Measurements from ENCODE around the gene COPS4. TPM values are rescaled to one million over a fixed set of nuclear protein-coding genes. Genes with fewer than 3 reads are reported as not detected.
"Not testable (repeated sequence)": the region's sequence is repeated elsewhere in the genome, so short reads cannot be mapped to it uniquely, and the experiment has no call there.

COPS4 gene
- total and polyA plus RNA-seq, 9 donors = 54.1 to 69.1 (median 61.3) TPM

DNA sequence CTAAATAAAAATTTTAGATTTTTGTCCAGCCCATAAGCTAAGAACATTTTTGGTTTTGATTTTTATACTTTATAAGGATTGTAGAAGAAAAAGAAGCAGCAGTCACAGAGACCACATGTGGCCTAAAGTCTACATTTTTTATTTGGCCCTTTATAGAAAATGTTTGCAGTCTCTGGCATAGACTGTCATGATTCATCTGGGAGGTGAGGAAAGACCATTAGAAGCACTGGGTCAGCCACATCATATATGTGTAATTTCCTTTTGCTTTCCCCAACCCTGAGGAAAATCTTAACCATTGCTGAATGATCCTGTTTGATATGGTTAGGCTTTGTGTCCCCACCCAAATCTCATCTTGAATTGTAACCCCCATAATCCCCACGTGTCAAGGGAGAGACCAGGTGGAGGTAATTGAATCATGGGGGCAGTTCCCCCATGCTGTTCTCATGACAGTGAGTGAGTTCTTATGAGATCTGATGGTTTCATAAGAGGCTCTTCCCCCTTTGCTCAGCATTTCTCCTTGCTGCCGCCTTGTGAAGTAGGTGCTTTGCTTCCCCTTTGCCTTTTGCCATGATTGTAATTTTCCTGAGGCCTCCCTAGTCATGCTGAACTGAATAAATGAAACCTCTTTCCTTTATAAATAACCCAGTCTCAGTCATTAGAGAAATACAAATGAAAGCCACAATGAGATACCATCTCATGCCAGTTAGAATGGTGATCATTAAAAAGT is 12.1 kb upstream of the COPS4 start:
- peaks cover 8% of the 10 kb centered on the region for H3K9me3 ChIP-seq (replicated peaks; ENCODE audit: control insufficient read depth, low read depth, low read length)
- no CpG with 5 or more reads among the region's 2 CpGs for WGBS (ENCODE audit: insufficient coverage)
- DNase-seq = no peak
- H3K27me3 ChIP-seq (ENCODE audit: control insufficient read depth, insufficient read depth, low read length) = no peaks in the 10 kb centered on the region
- no peak overlapping the region for H3K27ac ChIP-seq (ENCODE audit: low read length)
- no peaks in the 10 kb centered on the region for H3K36me3 ChIP-seq (ENCODE audit: control insufficient read depth, insufficient read depth, low read length)
- H3K4me3 ChIP-seq (ENCODE audit: low read length) = no peak overlapping the region
- H3K4me1 ChIP-seq (ENCODE audit: control insufficient read depth, insufficient read depth, low read length) = no peaks in the 10 kb centered on the region

DNA sequence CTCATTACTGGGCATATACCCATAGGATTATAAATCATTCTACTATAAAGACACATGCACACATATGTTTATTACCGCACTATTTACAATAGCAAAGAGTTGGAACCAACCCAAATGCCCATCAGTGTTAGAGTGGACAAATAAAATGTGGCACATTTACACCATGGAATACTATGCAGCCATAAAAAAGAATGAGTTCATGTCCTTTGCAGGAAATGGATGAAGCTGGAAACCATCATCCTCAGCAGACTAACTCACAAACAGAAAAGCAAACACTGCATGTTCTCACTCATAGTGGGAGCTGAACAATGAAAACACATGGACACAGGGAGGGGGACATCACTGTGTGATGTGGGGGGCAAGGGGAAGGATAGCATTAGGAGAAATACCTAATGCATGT is 11.4 kb upstream of the COPS4 start:
- not testable (repeated sequence) for H3K9me3 ChIP-seq (replicated peaks; ENCODE audit: control insufficient read depth, low read depth, low read length); H3K36me3 ChIP-seq (ENCODE audit: control insufficient read depth, insufficient read depth, low read length); H3K4me1 ChIP-seq (ENCODE audit: control insufficient read depth, insufficient read depth, low read length); DNase-seq; H3K27ac ChIP-seq (ENCODE audit: low read length); H3K27me3 ChIP-seq (ENCODE audit: control insufficient read depth, insufficient read depth, low read length); H3K4me3 ChIP-seq (ENCODE audit: low read length)
- no CpG with 5 or more reads among the region's 1 CpG for WGBS (ENCODE audit: insufficient coverage)

DNA sequence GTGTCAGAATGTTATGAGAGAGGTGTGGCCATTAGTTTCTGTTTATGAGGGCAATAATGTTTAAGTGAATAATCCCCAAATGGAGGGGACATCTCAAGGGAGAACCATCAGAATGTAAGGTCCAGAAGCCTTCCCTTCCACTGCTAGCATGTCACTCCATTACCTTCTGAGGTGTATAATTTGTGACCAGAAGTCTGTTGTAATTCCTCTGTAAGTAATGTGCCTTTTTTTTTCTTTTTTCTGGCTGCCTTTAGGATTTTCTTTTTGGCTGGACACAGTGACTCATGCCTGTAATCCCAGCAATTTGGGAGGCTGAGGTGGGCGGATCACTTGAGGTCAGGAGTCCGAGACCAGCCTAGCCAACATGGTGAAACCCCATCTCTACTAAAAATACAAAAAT is 10.8 kb upstream of the COPS4 start:
- H3K4me1 ChIP-seq (ENCODE audit: control insufficient read depth, insufficient read depth, low read length) = no peaks in the 10 kb centered on the region
- H3K9me3 ChIP-seq (replicated peaks; ENCODE audit: control insufficient read depth, low read depth, low read length) = peaks cover 8% of the 10 kb centered on the region
- no peaks in the 10 kb centered on the region for H3K36me3 ChIP-seq (ENCODE audit: control insufficient read depth, insufficient read depth, low read length)
- no peak overlapping the region for H3K4me3 ChIP-seq (ENCODE audit: low read length)
- no peaks in the 10 kb centered on the region for H3K27me3 ChIP-seq (ENCODE audit: control insufficient read depth, insufficient read depth, low read length)
- WGBS (ENCODE audit: insufficient coverage) = no CpG with 5 or more reads among the region's 2 CpGs
- DNase-seq = no peak
- no peak overlapping the region for H3K27ac ChIP-seq (ENCODE audit: low read length)

DNA sequence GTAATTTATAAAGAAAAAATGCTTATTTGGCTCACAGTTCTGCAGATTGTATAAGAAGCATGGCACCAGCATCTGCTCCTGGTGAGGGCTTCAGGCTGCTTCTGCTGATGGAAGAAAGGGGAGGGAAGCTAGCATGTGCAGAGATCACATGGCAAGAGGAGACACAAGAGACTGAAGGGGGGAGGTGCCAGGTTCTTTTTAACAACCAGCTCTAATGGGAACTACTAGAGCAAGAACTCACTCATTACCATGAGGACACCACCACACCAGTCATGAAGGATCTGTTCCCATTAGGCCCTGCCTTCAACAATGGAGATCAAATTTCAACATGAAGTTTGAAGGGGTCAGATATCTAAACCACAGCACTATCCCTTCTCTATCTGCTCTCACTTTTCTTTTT is 9.4 kb upstream of the COPS4 start:
- Histone ChIP-seq H3K9me3 (replicated peaks; ENCODE audit: control insufficient read depth, low read depth, low read length) (peaks cover 8% of the 10 kb centered on the region), H3K27me3 (ENCODE audit: control insufficient read depth, insufficient read depth, low read length) (no peaks in the 10 kb centered on the region), H3K4me1 (ENCODE audit: control insufficient read depth, insufficient read depth, low read length) (no peaks in the 10 kb centered on the region), H3K27ac (ENCODE audit: low read length) (no peak overlapping the region), H3K4me3 (ENCODE audit: low read length) (no peak overlapping the region), H3K36me3 (ENCODE audit: control insufficient read depth, insufficient read depth, low read length) (no peaks in the 10 kb centered on the region)
- no peak for DNase-seq

DNA sequence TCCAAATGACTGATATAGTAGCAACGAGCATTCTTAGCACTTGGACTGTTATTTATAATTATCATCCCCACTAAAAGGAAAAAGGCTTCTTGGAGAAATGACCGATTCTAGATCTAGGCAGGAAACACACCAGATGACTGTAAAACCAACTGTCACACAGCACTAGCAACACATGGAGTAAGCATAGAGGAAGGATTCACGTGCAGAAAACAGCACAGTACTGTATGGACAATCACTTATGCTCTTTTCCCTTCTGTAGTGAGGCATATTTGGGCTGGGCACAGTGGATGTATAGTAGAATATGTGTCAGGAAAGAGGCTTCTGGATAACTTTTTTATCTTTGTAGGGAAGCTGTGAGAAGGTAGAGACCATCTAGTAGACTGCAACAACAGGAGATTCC is 6.0 kb upstream of the COPS4 start:
- WGBS (ENCODE audit: insufficient coverage) = no CpG with 5 or more reads among the region's 3 CpGs
- no peaks in the 10 kb centered on the region for H3K4me1 ChIP-seq (ENCODE audit: control insufficient read depth, insufficient read depth, low read length)
- DNase-seq = no peak

DNA sequence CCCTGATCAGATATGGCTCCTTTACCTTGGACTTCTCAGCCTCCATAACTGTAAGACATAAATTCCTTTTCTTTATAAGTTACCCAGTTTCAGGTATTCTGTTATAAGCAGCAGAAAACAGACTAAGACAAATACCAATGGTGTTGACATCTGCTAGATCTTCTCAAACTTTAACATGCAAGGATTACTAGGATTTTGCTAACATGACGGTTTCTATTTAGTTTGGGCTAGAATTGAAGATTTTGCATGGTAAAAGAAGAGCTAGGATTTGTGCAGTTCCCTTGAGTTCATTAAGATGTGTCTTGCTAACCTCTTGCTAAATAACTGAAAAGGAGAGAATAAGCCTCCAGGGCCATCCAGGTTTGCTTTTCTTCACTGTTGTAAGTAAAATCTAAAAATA is 5.3 kb upstream of the COPS4 start:
- Histone ChIP-seq H3K27me3 (ENCODE audit: control insufficient read depth, insufficient read depth, low read length) (no peaks in the 10 kb centered on the region), H3K4me3 (ENCODE audit: low read length) (no peak overlapping the region), H3K27ac (ENCODE audit: low read length) (no peak overlapping the region), H3K9me3 (replicated peaks; ENCODE audit: control insufficient read depth, low read depth, low read length) (peaks cover 8% of the 10 kb centered on the region), H3K4me1 (ENCODE audit: control insufficient read depth, insufficient read depth, low read length) (no peaks in the 10 kb centered on the region), H3K36me3 (ENCODE audit: control insufficient read depth, insufficient read depth, low read length) (no peaks in the 10 kb centered on the region)
- no peak for DNase-seq
- WGBS (ENCODE audit: insufficient coverage) = no CpG with 5 or more reads among the region's 1 CpG

More for the DNA sequence above, 6.0 kb upstream of the COPS4 start:
- H3K27me3 ChIP-seq (ENCODE audit: control insufficient read depth, insufficient read depth, low read length) = no peaks in the 10 kb centered on the region
- H3K36me3 ChIP-seq (ENCODE audit: control insufficient read depth, insufficient read depth, low read length) = no peaks in the 10 kb centered on the region
- no peak overlapping the region for H3K27ac ChIP-seq (ENCODE audit: low read length)
- H3K9me3 ChIP-seq (replicated peaks; ENCODE audit: control insufficient read depth, low read depth, low read length) = peaks cover 8% of the 10 kb centered on the region
- H3K4me3 ChIP-seq (ENCODE audit: low read length) = no peak overlapping the region

DNA sequence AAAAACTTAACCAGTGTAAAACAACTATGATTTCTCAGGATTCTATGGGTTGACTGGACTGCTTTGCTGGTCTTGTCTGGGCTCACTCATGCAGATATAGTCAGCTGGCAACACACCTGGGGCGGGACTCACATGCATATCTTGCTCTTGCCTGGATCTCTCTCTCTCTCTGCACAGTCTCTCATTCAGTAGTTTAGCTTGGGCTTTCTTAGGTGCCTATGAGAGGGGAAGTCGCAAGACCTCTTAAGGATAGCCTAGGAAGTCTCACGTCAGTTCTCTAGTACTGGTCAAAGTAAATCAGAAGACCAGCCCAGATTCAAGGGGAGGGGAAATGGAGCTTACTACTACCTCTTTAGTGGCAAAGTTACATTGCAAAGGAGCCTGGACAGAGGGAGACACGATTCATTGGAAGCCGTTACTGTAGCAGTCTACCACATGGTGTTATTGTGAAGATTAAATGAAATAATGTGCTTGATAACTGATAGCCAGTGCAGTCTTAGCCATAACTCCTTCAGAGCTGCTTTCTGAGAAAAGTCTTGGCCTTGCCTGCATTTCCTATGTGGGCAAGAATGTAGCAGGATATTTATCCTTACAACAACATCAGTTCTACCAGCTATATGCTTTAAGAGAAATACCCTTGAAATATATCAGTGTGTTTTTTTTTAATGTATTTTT is 2.1 kb downstream of the COPS4 start:
- Histone ChIP-seq H3K9me3 (replicated peaks; ENCODE audit: control insufficient read depth, low read depth, low read length) (no peaks in the 10 kb centered on the region), H3K27ac (ENCODE audit: low read length) (no peak overlapping the region), H3K36me3 (ENCODE audit: control insufficient read depth, insufficient read depth, low read length) (no peaks in the 10 kb centered on the region), H3K4me1 (ENCODE audit: control insufficient read depth, insufficient read depth, low read length) (peaks cover 11% of the 10 kb centered on the region), H3K4me3 (ENCODE audit: low read length) (no peak overlapping the region), H3K27me3 (ENCODE audit: control insufficient read depth, insufficient read depth, low read length) (no peaks in the 10 kb centered on the region)
- no peak for DNase-seq
- WGBS (ENCODE audit: insufficient coverage) = 88% methylated on average over 2 of the region's 5 CpGs

DNA sequence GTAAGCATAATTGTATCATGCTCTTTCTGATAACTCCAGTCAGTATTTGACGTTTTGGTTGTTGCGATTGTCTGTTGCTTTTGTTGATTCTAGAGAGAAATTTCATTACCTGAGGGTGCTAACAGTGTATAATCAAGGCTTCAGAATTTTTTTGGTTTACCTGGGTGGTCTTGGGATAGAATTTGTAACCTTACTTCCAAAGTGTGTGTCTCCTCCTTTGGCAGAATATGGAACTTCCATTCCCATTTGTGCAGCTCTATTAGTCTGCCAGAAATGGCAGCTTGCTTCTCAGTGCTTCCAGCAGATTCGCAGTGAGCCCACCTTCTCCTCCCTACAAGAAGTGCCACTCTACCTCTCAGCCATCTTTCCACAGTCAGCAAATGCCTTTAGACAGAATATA is 5.3 kb downstream of the COPS4 start:
- peaks cover 11% of the 10 kb centered on the region for H3K4me1 ChIP-seq (ENCODE audit: control insufficient read depth, insufficient read depth, low read length)

DNA sequence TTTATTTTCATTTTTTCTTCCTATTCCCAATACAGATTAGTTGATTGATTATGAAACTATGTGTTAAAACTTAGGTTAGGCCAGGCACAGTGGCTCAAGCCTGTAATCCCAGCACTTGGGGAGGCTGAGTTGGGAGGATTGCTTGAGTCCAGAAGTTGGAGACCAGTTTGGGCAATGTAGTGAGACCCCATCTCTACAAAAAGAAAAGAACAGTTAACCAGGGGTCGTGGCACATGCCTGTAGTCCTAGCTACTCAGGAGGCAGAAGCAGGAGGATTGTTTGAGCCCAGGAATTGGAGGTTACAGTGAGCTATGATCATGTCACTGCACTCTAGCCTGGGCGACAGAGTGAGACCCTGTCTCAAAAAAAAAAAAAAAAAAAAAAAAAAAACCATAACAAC is 8.2 kb downstream of the COPS4 start:
- not testable (repeated sequence) for H3K4me1 ChIP-seq (ENCODE audit: control insufficient read depth, insufficient read depth, low read length); H3K27ac ChIP-seq (ENCODE audit: low read length); H3K27me3 ChIP-seq (ENCODE audit: control insufficient read depth, insufficient read depth, low read length); H3K4me3 ChIP-seq (ENCODE audit: low read length); H3K9me3 ChIP-seq (replicated peaks; ENCODE audit: control insufficient read depth, low read depth, low read length); H3K36me3 ChIP-seq (ENCODE audit: control insufficient read depth, insufficient read depth, low read length); DNase-seq
- no CpG with 5 or more reads among the region's 2 CpGs for WGBS (ENCODE audit: insufficient coverage)

More for the DNA sequence above, 5.3 kb downstream of the COPS4 start:
- Histone ChIP-seq H3K9me3 (replicated peaks; ENCODE audit: control insufficient read depth, low read depth, low read length) (no peaks in the 10 kb centered on the region), H3K4me3 (ENCODE audit: low read length) (no peak overlapping the region), H3K36me3 (ENCODE audit: control insufficient read depth, insufficient read depth, low read length) (no peaks in the 10 kb centered on the region), H3K27ac (ENCODE audit: low read length) (no peak overlapping the region), H3K27me3 (ENCODE audit: control insufficient read depth, insufficient read depth, low read length) (no peaks in the 10 kb centered on the region)
- no peak for DNase-seq
- WGBS (ENCODE audit: insufficient coverage) = no CpG with 5 or more reads among the region's 3 CpGs

DNA sequence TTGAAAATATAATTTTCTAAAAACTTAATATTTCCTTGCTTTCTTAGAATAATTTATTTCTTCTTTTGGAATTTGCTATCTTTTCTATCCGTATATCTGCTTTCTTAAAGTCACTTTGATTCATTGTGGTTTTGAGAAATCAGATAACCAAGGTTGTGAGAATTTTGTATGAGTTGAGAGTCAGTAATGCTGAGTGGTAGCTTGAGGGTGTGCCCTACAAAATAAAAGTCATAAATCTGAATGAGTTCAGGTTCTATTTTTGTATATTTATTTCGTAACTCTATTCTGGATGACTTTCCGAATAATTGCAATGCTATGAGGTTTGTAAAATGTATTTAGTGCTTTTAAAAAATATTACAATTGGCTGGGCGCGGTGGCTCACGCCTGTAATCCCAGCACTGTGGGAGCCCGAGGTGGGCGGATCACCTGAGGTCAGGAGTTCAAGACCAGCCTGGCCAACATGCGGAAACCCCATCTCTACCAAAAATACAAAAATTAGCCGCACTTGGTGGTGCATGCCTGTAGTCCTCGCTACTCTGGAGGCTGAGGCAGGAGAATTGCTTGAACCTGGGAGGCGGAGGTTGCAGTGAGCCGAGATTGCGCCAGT is 8.9 kb downstream of the COPS4 start:
- WGBS (ENCODE audit: insufficient coverage) = 80% methylated on average over 4 of the region's 14 CpGs
- Histone ChIP-seq H3K4me1 (ENCODE audit: control insufficient read depth, insufficient read depth, low read length) (no peaks in the 10 kb centered on the region), H3K36me3 (ENCODE audit: control insufficient read depth, insufficient read depth, low read length) (no peaks in the 10 kb centered on the region), H3K27ac (ENCODE audit: low read length) (no peak overlapping the region), H3K9me3 (replicated peaks; ENCODE audit: control insufficient read depth, low read depth, low read length) (no peaks in the 10 kb centered on the region), H3K4me3 (ENCODE audit: low read length) (no peak overlapping the region), H3K27me3 (ENCODE audit: control insufficient read depth, insufficient read depth, low read length) (no peaks in the 10 kb centered on the region)
- DNase-seq = no peak

All from muscle of leg (tissue), 11 donors.